ENCODE data around the gene TYW1B.
"Not testable (repeated sequence)": the region's sequence is repeated elsewhere in the genome, so short reads cannot be mapped to it uniquely, and the experiment has no call there.

TYW1B gene

GRCh38 chr7:72710983-72711382, 117.0 kb downstream of the TYW1B start:
- Histone ChIP-seq H3K36me3 (replicated peaks) (no peaks in the 10 kb centered on the region), H3K4me3 (no peak overlapping the region), H3K9me3 (no peaks in the 10 kb centered on the region), H3K27me3 (ENCODE audit: low read depth) (no peaks in the 10 kb centered on the region), H3K4me1 (no peaks in the 10 kb centered on the region)
- in situ Hi-C loops (cut with MboI; ENCODE audit: low sequenced_read_pairs): no loop called here
- no peak for DNase-seq (ENCODE audit: low spot score in 2 of 2)

GRCh38 chr7:72709909-72710308, 118.1 kb downstream of the TYW1B start:
- no peaks in the 10 kb centered on the region for H3K9me3 ChIP-seq
- no peak overlapping the region for H3K4me3 ChIP-seq
- peaks cover 4% of the 10 kb centered on the region for H3K4me1 ChIP-seq
- H3K27me3 ChIP-seq (ENCODE audit: low read depth): no peaks in the 10 kb centered on the region
- in situ Hi-C loops (cut with MboI; ENCODE audit: low sequenced_read_pairs): no loop called here
- no peaks in the 10 kb centered on the region for H3K36me3 ChIP-seq (replicated peaks)
- no peak for DNase-seq (ENCODE audit: low spot score in 2 of 2)

- H3K36me3 ChIP-seq (replicated peaks); H3K9me3 ChIP-seq; in situ Hi-C loops (cut with MboI; ENCODE audit: low sequenced_read_pairs); DNase-seq (ENCODE audit: low spot score in 2 of 2); H3K27me3 ChIP-seq (ENCODE audit: low read depth); H3K4me1 ChIP-seq; H3K4me3 ChIP-seq: not testable (repeated sequence)
Measured at GRCh38 chr7:72708371-72709050, 119.5 kb downstream of the TYW1B start.

- Histone ChIP-seq H3K4me1 (peaks cover 8% of the 10 kb centered on the region), H3K4me3 (no peak overlapping the region), H3K27me3 (ENCODE audit: low read depth) (no peaks in the 10 kb centered on the region), H3K9me3 (no peaks in the 10 kb centered on the region), H3K36me3 (replicated peaks) (no peaks in the 10 kb centered on the region)
- in situ Hi-C loops (cut with MboI; ENCODE audit: low sequenced_read_pairs): no loop called here
- DNase-seq (ENCODE audit: low spot score in 2 of 2): no peak
Measured at GRCh38 chr7:72706521-72706920, 121.5 kb downstream of the TYW1B start.

GRCh38 chr7:72705693-72706092, 122.3 kb downstream of the TYW1B start:
- DNase-seq (ENCODE audit: low spot score in 2 of 2); H3K9me3 ChIP-seq; H3K36me3 ChIP-seq (replicated peaks); in situ Hi-C loops (cut with MboI; ENCODE audit: low sequenced_read_pairs); H3K27me3 ChIP-seq (ENCODE audit: low read depth); H3K4me3 ChIP-seq; H3K4me1 ChIP-seq: not testable (repeated sequence)

- Histone ChIP-seq H3K9me3 (no peaks in the 10 kb centered on the region), H3K4me1 (peaks cover 8% of the 10 kb centered on the region), H3K27me3 (ENCODE audit: low read depth) (no peaks in the 10 kb centered on the region), H3K36me3 (replicated peaks) (no peaks in the 10 kb centered on the region), H3K4me3 (no peak overlapping the region)
- peak; percentile 48 to 73 for DNase-seq (ENCODE audit: low spot score in 2 of 2)
- in situ Hi-C loops (cut with MboI; ENCODE audit: low sequenced_read_pairs): no loop called here
Measured at GRCh38 chr7:72704894-72705293, 123.1 kb downstream of the TYW1B start.

GRCh38 chr7:72700548-72700947, 127.5 kb downstream of the TYW1B start:
- in situ Hi-C loops (cut with MboI; ENCODE audit: low sequenced_read_pairs): not testable (repeated sequence)

GRCh38 chr7:72697066-72697465, 130.9 kb downstream of the TYW1B start:
- H3K36me3 ChIP-seq (replicated peaks); H3K27me3 ChIP-seq (ENCODE audit: low read depth); DNase-seq (ENCODE audit: low spot score in 2 of 2); H3K4me3 ChIP-seq; in situ Hi-C loops (cut with MboI; ENCODE audit: low sequenced_read_pairs); H3K4me1 ChIP-seq; H3K9me3 ChIP-seq: not testable (repeated sequence)

More at GRCh38 chr7:72700548-72700947, 127.5 kb downstream of the TYW1B start:
- not testable (repeated sequence) for H3K36me3 ChIP-seq (replicated peaks); H3K9me3 ChIP-seq; DNase-seq (ENCODE audit: low spot score in 2 of 2); H3K4me1 ChIP-seq; H3K27me3 ChIP-seq (ENCODE audit: low read depth); H3K4me3 ChIP-seq

- DNase-seq (ENCODE audit: low spot score in 2 of 2); H3K9me3 ChIP-seq; H3K27me3 ChIP-seq (ENCODE audit: low read depth); in situ Hi-C loops (cut with MboI; ENCODE audit: low sequenced_read_pairs); H3K36me3 ChIP-seq (replicated peaks); H3K4me3 ChIP-seq; H3K4me1 ChIP-seq: not testable (repeated sequence)
Measured at GRCh38 chr7:72696643-72697042, 131.4 kb downstream of the TYW1B start.

GRCh38 chr7:72695482-72695881, 132.5 kb downstream of the TYW1B start:
- H3K36me3 ChIP-seq (replicated peaks); H3K4me1 ChIP-seq; DNase-seq (ENCODE audit: low spot score in 2 of 2); H3K27me3 ChIP-seq (ENCODE audit: low read depth); H3K9me3 ChIP-seq; H3K4me3 ChIP-seq; in situ Hi-C loops (cut with MboI; ENCODE audit: low sequenced_read_pairs): not testable (repeated sequence)

GRCh38 chr7:72691442-72691841, 136.6 kb downstream of the TYW1B start:
- H3K4me3 ChIP-seq; in situ Hi-C loops (cut with MboI; ENCODE audit: low sequenced_read_pairs): not testable (repeated sequence)
- H3K4me1 ChIP-seq: peaks cover 18% of the 10 kb centered on the region

GRCh38 chr7:72690177-72690576, 137.8 kb downstream of the TYW1B start:
- H3K9me3 ChIP-seq; in situ Hi-C loops (cut with MboI; ENCODE audit: low sequenced_read_pairs); H3K27me3 ChIP-seq (ENCODE audit: low read depth); H3K4me3 ChIP-seq; H3K36me3 ChIP-seq (replicated peaks); DNase-seq (ENCODE audit: low spot score in 2 of 2): not testable (repeated sequence)
- peaks cover 18% of the 10 kb centered on the region for H3K4me1 ChIP-seq

More at GRCh38 chr7:72691442-72691841, 136.6 kb downstream of the TYW1B start:
- H3K9me3 ChIP-seq; H3K27me3 ChIP-seq (ENCODE audit: low read depth); H3K36me3 ChIP-seq (replicated peaks): not testable (repeated sequence)
- peak in 1 of 2 experiments; percentile 56 for DNase-seq (ENCODE audit: low spot score in 2 of 2)

GRCh38 chr7:72689344-72689743, 138.7 kb downstream of the TYW1B start:
- DNase-seq (ENCODE audit: low spot score in 2 of 2): peak in 1 of 2 experiments; percentile 28
- H3K4me1 ChIP-seq: peaks cover 18% of the 10 kb centered on the region
- H3K4me3 ChIP-seq; H3K9me3 ChIP-seq; H3K36me3 ChIP-seq (replicated peaks); H3K27me3 ChIP-seq (ENCODE audit: low read depth); in situ Hi-C loops (cut with MboI; ENCODE audit: low sequenced_read_pairs): not testable (repeated sequence)

GRCh38 chr7:72681211-72681610, 146.8 kb downstream of the TYW1B start:
- H3K36me3 ChIP-seq (replicated peaks); DNase-seq (ENCODE audit: low spot score in 2 of 2); H3K4me3 ChIP-seq; H3K27me3 ChIP-seq (ENCODE audit: low read depth); in situ Hi-C loops (cut with MboI; ENCODE audit: low sequenced_read_pairs); H3K9me3 ChIP-seq: not testable (repeated sequence)
- peaks cover 15% of the 10 kb centered on the region for H3K4me1 ChIP-seq

GRCh38 chr7:72676880-72677279, 151.1 kb downstream of the TYW1B start:
- H3K4me1 ChIP-seq; H3K9me3 ChIP-seq; H3K27me3 ChIP-seq (ENCODE audit: low read depth); H3K36me3 ChIP-seq (replicated peaks); DNase-seq (ENCODE audit: low spot score in 2 of 2); H3K4me3 ChIP-seq; in situ Hi-C loops (cut with MboI; ENCODE audit: low sequenced_read_pairs): not testable (repeated sequence)
